GM18909 (cell line): Measurements from ENCODE around the gene ZNF586.
"Not testable (repeated sequence)": the region's sequence is repeated elsewhere in the genome, so short reads cannot be mapped to it uniquely, and the experiment has no call there.

ENCODE experiments used
- ATAC-seq: cut with Tn5 transposase; IDR thresholded peaks from one replicate; pipeline ENCODE4 v1.9.1; 2021; ENCODE audit warnings: mild to moderate bottlenecking; ENCODE audit not compliant: unreplicated experiment, poor library complexity

Gene ZNF586

GRCh38 chr19:57769345-57770131 lies at the start of gene ZNF586:
Gene ZNF586, plus strand, starts transcription at chr19:57769676. Its CDS starts 167 bp downstream, at chr19:57769843.
- ATAC-seq, result peak; percentile 99

- ATAC-seq, result no peak
These were observed 49.5 kb upstream of the ZNF586 start for GRCh38 chr19:57719901-57720519.

GRCh38 chr19:57720878-57721277 lies 48.6 kb upstream of the ZNF586 start:
- ATAC-seq, result no peak

- not testable (repeated sequence) for ATAC-seq
These were observed 31.2 kb upstream of the ZNF586 start for GRCh38 chr19:57738320-57738719.

- ATAC-seq, result not testable (repeated sequence)
These were observed 30.7 kb upstream of the ZNF586 start for GRCh38 chr19:57738770-57739169.

GRCh38 chr19:57746580-57747471 lies 22.6 kb upstream of the ZNF586 start, which contains the start of gene ZNF776:
Gene ZNF776, plus strand, starts transcription at chr19:57746815. Its CDS starts 244 bp downstream, at chr19:57747059.
- ATAC-seq, result peak; percentile 98

- peak; percentile 5 for ATAC-seq
These were observed 22.0 kb upstream of the ZNF586 start for GRCh38 chr19:57747472-57747807.

- ATAC-seq, result no peak
These were observed 21.4 kb upstream of the ZNF586 start for GRCh38 chr19:57748029-57748428.

- no peak for ATAC-seq
These were observed 15.3 kb upstream of the ZNF586 start for GRCh38 chr19:57754091-57754673.

GRCh38 chr19:57755031-57755430 lies 14.4 kb upstream of the ZNF586 start:
- ATAC-seq, result no peak

GRCh38 chr19:57757941-57758340 lies 11.5 kb upstream of the ZNF586 start:
- no peak for ATAC-seq

GRCh38 chr19:57759096-57759495 lies 10.4 kb upstream of the ZNF586 start:
- no peak for ATAC-seq

GRCh38 chr19:57771417-57771816 lies 1.9 kb downstream of the ZNF586 start:
- no peak for ATAC-seq

- ATAC-seq, result no peak
These were observed 4.0 kb downstream of the ZNF586 start for GRCh38 chr19:57773488-57773887.

GRCh38 chr19:57776764-57777296 lies 7.4 kb downstream of the ZNF586 start:
- no peak for ATAC-seq

GRCh38 chr19:57778336-57778735 lies 8.9 kb downstream of the ZNF586 start:
- ATAC-seq, result no peak

- no peak for ATAC-seq
These were observed 9.9 kb downstream of the ZNF586 start for GRCh38 chr19:57779220-57779845.

- no peak for ATAC-seq
These were observed 16.8 kb downstream of the ZNF586 start for GRCh38 chr19:57786286-57786685.

GRCh38 chr19:57786906-57787305 lies 17.4 kb downstream of the ZNF586 start:
- no peak for ATAC-seq
